ENCODE measurements around the gene CORO2B. TPM values are rescaled to one million over a fixed set of nuclear protein-coding genes. Genes with fewer than 3 reads are reported as not detected.

CORO2B gene
- total RNA-seq, 1 donor, result 0.10 TPM

DNA sequence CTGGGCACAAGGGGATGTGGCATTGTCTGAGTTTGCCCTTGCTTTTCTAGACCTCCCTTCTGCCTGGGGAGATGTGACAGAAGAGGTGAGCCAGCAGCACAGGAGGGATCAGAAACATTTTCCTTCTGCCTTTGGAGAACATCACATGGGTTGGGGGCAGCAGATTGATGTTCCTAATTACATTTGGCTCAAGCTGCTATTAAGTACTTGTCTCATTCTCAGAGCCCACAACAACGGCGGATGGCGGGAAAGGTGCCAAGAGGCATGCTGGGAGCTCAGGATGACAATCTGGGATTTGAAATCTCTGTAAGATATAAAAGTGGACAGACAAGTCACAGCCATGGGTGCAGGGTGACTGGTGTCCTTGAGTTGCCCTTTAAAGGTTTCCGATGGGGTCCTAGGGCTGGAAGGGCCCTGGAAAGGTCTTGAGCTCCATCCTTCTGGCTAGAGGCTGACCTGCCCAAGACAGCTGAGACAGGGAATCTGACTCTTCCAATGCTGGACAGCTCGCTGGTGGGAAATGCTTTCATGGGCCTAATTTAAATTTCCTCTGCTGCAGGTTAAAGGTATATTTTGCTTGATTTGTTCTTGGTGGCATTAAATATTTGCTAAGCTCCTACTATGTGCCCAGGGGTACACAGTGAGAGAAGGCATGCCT lies 2.4 kb upstream of the CORO2B start:
- peaks cover 21% of the 10 kb centered on the region for H3K4me1 ChIP-seq (ENCODE audit: insufficient read depth, low read length)
- H3K4me3 ChIP-seq (ENCODE audit: low read length), result no peak overlapping the region
- no peaks in the 10 kb centered on the region for H3K9me3 ChIP-seq (ENCODE audit: low read depth, low read length)
- peaks cover 28% of the 10 kb centered on the region for H3K27me3 ChIP-seq (ENCODE audit: insufficient read depth, low read length)

DNA sequence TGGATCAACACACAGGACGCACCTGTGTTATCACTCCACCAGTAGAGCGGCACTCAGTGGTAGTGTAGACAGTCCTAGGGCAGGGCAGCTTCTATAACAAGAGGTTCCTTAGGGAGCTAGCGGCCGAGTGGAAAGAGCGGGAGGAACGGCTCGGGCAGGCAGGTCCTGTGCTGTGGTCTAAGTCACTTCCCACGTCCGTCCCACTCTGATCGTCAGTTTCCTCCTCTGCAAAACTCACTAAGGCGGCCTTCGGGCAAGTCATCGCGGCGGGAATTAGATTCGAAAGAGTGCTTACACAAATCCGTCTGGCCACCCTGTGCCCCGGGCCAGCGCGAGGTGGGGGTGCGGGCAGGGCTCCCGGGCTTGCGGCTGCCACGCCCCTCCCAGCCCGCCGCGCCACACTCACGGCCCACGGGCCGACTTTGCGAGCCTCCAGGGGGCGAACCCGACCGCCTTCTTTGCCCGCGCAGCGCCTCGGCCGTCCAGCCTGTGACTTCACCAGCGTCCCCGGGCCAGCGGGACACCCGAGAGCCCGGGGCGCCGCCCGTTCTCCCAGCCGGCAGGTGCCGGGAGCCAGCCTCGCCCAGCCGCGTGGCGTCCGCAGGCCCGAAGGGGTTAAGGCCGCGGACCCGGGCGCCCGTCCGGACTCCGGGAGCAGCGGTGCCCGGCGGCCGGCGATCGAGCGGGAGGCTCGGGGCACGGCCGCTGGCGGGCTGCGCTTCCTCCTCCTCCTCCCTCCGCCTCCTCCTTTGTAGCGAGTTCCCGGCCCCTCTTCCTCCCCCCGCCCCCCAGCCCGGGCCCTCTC lies 416 bp upstream of the CORO2B start:
- Histone ChIP-seq H3K4me3 (ENCODE audit: low read length) (peak overlapping the region; percentile 42), H3K9me3 (ENCODE audit: low read depth, low read length) (no peaks in the 10 kb centered on the region), H3K27me3 (ENCODE audit: insufficient read depth, low read length) (peaks cover 28% of the 10 kb centered on the region), H3K4me1 (ENCODE audit: insufficient read depth, low read length) (peaks cover 21% of the 10 kb centered on the region)

DNA sequence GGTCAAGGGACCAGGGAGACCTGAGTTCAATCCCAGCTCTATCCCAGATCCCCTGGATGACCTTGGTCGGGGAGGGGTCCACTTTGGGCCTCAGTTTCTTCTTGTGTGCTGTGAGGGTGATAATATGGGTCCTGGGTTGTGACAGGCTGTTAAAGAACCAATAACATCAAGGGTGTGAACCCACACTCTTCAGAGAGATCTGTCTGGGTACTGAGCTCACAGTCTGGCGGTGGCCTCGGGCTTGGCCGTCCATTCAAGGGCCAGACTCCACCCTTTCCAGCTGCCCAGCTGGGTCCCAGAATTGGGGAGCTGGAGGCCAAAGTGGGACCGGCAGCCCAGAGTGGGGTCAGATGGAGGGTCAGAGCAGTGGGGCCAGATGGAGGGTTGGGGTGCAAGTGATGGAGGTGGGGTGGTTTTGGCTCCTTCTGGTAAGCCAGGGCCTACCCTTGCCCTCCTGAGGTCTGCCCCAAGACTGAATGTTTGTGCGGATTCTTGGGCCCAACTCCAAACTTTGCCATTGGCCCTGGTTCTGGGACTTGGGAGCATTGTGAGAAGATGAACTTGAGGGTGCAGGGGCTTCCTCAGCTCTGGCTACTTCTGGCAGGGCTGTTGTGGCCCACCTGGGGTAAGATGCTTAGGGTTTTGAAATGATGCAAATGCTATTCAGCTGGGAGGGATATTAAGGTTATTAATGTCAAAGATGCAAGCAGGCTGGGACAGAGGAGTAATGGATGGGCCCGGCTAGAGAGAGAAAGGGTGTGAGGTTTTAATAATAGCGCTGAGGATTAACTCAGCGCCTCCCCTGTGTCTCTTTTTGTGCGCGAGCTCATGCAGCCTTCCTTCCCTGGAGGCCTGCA lies 1.5 kb downstream of the CORO2B start:
- peaks cover 21% of the 10 kb centered on the region for H3K4me1 ChIP-seq (ENCODE audit: insufficient read depth, low read length)
- H3K9me3 ChIP-seq (ENCODE audit: low read depth, low read length), result no peaks in the 10 kb centered on the region
- peaks cover 28% of the 10 kb centered on the region for H3K27me3 ChIP-seq (ENCODE audit: insufficient read depth, low read length)
- H3K4me3 ChIP-seq (ENCODE audit: low read length), result no peak overlapping the region

DNA sequence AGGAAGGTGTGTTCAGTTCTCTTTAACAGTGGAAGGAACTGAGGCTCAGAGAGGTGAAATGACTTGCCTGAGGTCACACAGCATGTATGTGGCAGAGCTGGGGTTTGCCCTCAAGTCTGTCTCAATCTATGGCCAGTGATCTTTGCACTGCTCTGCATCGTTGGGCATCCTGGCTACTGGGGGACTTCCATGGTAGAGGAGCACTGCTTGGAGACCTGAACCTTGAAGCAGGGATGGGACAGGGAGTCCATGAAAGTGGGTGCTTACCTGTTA lies 2.0 kb downstream of the CORO2B start:
- Histone ChIP-seq H3K27me3 (ENCODE audit: insufficient read depth, low read length) (peaks cover 28% of the 10 kb centered on the region), H3K4me3 (ENCODE audit: low read length) (no peak overlapping the region), H3K9me3 (ENCODE audit: low read depth, low read length) (no peaks in the 10 kb centered on the region), H3K4me1 (ENCODE audit: insufficient read depth, low read length) (peaks cover 21% of the 10 kb centered on the region)

- H3K4me1 ChIP-seq (ENCODE audit: insufficient read depth, low read length), result peaks cover 21% of the 10 kb centered on the region
- H3K4me3 ChIP-seq (ENCODE audit: low read length), result no peak overlapping the region
- peaks cover 24% of the 10 kb centered on the region for H3K27me3 ChIP-seq (ENCODE audit: insufficient read depth, low read length)
- H3K9me3 ChIP-seq (ENCODE audit: low read depth, low read length), result no peaks in the 10 kb centered on the region
Observed at GRCh38 chr15:68581725-68582124, 2.9 kb downstream of the CORO2B start.

GRCh38 chr15:68582236-68582635 lies 3.4 kb downstream of the CORO2B start:
- Histone ChIP-seq H3K4me1 (ENCODE audit: insufficient read depth, low read length) (peaks cover 16% of the 10 kb centered on the region), H3K9me3 (ENCODE audit: low read depth, low read length) (no peaks in the 10 kb centered on the region), H3K4me3 (ENCODE audit: low read length) (no peak overlapping the region), H3K27me3 (ENCODE audit: insufficient read depth, low read length) (peaks cover 21% of the 10 kb centered on the region)

DNA sequence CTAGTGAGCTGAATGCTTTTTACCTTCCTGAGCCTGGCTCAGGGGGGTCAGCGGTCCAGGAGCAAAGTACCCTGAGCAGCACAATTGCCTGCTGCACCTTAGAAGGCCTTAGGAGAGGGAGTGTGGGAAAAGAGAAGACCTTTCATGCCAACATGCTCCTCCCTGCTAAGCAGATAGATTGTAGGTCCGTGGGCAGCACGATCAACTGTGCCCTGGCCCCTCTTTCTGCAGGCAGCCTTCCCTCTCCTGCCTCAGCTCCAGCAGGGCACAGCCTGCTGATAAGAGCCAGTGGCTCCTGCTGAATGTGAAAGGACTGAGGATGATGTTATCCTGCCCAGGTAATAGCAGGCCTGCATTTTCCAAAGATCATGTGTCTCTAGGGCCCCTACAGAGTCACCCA lies 4.1 kb downstream of the CORO2B start:
- no peak overlapping the region for H3K4me3 ChIP-seq (ENCODE audit: low read length)
- H3K9me3 ChIP-seq (ENCODE audit: low read depth, low read length), result no peaks in the 10 kb centered on the region
- peaks cover 17% of the 10 kb centered on the region for H3K27me3 ChIP-seq (ENCODE audit: insufficient read depth, low read length)
- peaks cover 10% of the 10 kb centered on the region for H3K4me1 ChIP-seq (ENCODE audit: insufficient read depth, low read length)

GRCh38 chr15:68583321-68583720 lies 4.5 kb downstream of the CORO2B start:
- Histone ChIP-seq H3K9me3 (ENCODE audit: low read depth, low read length) (no peaks in the 10 kb centered on the region), H3K4me3 (ENCODE audit: low read length) (no peak overlapping the region), H3K27me3 (ENCODE audit: insufficient read depth, low read length) (peaks cover 13% of the 10 kb centered on the region), H3K4me1 (ENCODE audit: insufficient read depth, low read length) (peaks cover 6% of the 10 kb centered on the region)

- no peak overlapping the region for H3K4me3 ChIP-seq (ENCODE audit: low read length)
- peaks cover 12% of the 10 kb centered on the region for H3K27me3 ChIP-seq (ENCODE audit: insufficient read depth, low read length)
- H3K4me1 ChIP-seq (ENCODE audit: insufficient read depth, low read length), result peaks cover 4% of the 10 kb centered on the region
- H3K9me3 ChIP-seq (ENCODE audit: low read depth, low read length), result no peaks in the 10 kb centered on the region
Observed at GRCh38 chr15:68583936-68584755, 5.4 kb downstream of the CORO2B start.

DNA sequence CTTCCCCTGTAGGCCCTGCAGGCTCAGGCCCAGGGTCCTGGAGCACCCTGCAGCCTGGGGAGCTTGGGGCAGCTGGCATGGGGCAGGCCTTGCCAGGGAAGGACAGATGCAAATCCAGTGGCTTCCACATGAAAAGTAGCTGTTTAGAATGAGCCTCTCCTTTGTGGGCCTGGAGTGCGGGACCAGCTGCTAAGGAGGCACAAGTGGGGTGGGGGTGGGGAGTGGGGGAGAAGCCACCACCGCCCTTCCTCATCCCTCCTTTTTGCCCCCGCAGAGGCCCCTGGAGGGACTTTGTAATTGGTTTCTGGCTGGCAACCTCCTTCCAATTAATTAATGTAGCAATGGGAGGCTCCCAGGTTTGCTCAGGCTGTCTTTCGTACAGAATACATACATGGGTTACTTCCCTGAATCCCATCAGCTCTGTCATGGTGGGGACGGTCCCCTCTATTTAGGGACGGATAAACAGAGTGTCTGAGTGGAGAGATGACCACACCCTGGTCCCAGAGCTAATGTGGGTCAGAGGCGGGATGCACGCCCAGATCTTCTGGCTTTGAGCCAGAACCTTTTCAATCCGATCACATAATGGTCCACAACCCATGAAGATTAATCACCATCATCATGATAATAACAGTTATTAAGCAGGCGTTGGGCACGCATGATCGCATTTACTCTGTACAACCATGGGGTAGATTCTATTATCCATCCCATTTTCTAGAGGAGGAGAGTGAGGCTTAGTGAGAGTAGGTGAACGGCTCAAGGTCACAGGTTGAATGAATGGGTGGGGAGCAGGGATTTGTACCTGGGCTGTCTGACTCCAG lies 6.2 kb downstream of the CORO2B start:
- no peaks in the 10 kb centered on the region for H3K9me3 ChIP-seq (ENCODE audit: low read depth, low read length)
- no peaks in the 10 kb centered on the region for H3K4me1 ChIP-seq (ENCODE audit: insufficient read depth, low read length)
- peaks cover 6% of the 10 kb centered on the region for H3K27me3 ChIP-seq (ENCODE audit: insufficient read depth, low read length)
- no peak overlapping the region for H3K4me3 ChIP-seq (ENCODE audit: low read length)

DNA sequence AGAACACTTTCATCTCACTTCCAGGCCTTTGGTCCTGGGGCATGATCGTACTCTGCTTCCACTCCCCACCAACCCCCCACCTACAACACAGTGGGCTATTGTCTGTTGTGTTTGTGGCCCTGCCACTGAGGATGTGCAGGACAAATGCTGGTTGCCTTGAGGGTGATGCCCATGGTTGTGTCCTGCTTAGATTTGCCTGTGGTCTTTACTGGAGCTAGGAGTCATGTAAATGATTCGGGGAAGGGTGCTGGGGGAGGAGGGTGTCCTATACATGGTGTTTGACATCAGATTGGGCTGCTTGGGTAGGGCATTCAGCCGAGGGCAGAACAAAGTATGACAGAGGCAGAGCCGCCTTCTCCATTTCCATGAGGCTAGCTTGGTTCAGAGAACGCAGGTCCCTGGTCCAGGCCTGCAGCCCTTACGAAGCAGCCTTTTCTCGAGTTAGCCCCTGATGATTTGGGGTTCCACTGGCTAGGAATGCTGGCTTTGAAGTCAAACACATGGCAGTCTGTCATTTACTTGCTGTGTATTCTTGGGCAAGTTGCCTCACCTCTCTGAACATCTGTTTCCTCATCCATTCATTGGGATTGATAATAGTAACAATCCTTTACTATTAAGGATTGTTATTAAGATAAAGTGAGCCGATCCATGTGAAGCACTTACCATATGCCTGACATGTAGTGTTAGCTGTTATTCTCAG lies 6.9 kb downstream of the CORO2B start:
- H3K27me3 ChIP-seq (ENCODE audit: insufficient read depth, low read length), result peaks cover 2% of the 10 kb centered on the region
- no peak overlapping the region for H3K4me3 ChIP-seq (ENCODE audit: low read length)
- H3K9me3 ChIP-seq (ENCODE audit: low read depth, low read length), result no peaks in the 10 kb centered on the region
- H3K4me1 ChIP-seq (ENCODE audit: insufficient read depth, low read length), result no peaks in the 10 kb centered on the region

- Histone ChIP-seq H3K9me3 (ENCODE audit: low read depth, low read length) (no peaks in the 10 kb centered on the region), H3K27me3 (ENCODE audit: insufficient read depth, low read length) (no peaks in the 10 kb centered on the region), H3K4me1 (ENCODE audit: insufficient read depth, low read length) (no peaks in the 10 kb centered on the region), H3K4me3 (ENCODE audit: low read length) (no peak overlapping the region)
Observed at GRCh38 chr15:68586274-68586961, 7.6 kb downstream of the CORO2B start.

GRCh38 chr15:68587769-68588385 lies 9.1 kb downstream of the CORO2B start:
- H3K4me3 ChIP-seq (ENCODE audit: low read length), result no peak overlapping the region
- H3K9me3 ChIP-seq (ENCODE audit: low read depth, low read length), result no peaks in the 10 kb centered on the region
- no peaks in the 10 kb centered on the region for H3K27me3 ChIP-seq (ENCODE audit: insufficient read depth, low read length)
- H3K4me1 ChIP-seq (ENCODE audit: insufficient read depth, low read length), result no peaks in the 10 kb centered on the region

Measured in mononuclear cell (primary cell).